Left ventricle myocardium inferior (tissue), 1 donor: ENCODE results near the gene MAP1LC3A. TPM values are rescaled to one million over a fixed set of nuclear protein-coding genes. Genes with fewer than 3 reads are reported as not detected.

ENCODE experiments used
- DNase-seq: peaks from one replicate; pipeline ENCODE4 v3.0.0-alpha.2; 2020
- H3K27ac ChIP-seq: fragments of 200-600 bp; replicated peaks from 2 replicates; pipeline ENCODE4 v1.8.0; 2021
- H3K27me3 ChIP-seq: fragments of 200-600 bp; 2 replicates; pipeline ENCODE4 v1.8.0; 2021; ENCODE audit warnings: low read depth
- H3K36me3 ChIP-seq: fragments of 200-600 bp; 2 replicates; pipeline ENCODE4 v1.8.0; 2021
- H3K4me1 ChIP-seq: fragments of 200-600 bp; 2 replicates; pipeline ENCODE4 v1.8.0; 2021
- H3K4me3 ChIP-seq: fragments of 200-600 bp; 2 replicates; pipeline ENCODE4 v1.8.0; 2021; ENCODE audit warnings: mild to moderate bottlenecking, moderate library complexity
- H3K9me3 ChIP-seq: fragments of 200-600 bp; replicated peaks from 2 replicates; pipeline ENCODE4 v1.8.0; 2021
- intact Hi-C: fragments of 100-400 bp; cut with micrococcal nuclease; formaldehyde crosslinking; loops from one replicate; pipeline ENCODE4 v1.11.0; 2022
- total RNA-seq: library from RNA; stranded (reverse); fragmentation: NEBNext Ultra II Directional; extraction: Animal tissue kit (Norgen Biotek cat#: 25700); gene quantifications from one replicate; pipeline ENCODE4 v1.2.1, GENCODE V29; 2021
- TF ChIP-seq, protein P1 (sequence below): fragments of 200-600 bp; IDR thresholded peaks from 2 replicates; pipeline ENCODE4 v1.8.0; 2021; ENCODE audit warnings: antibody characterized with exemption, mild to moderate bottlenecking, borderline replicate concordance
- donor health status: DM: no; HTN: yes; CAD: no; lungs with severe emphysema.

MAP1LC3A gene
- total RNA-seq, 1 donor from 2014 or later, result 110 TPM

DNA sequence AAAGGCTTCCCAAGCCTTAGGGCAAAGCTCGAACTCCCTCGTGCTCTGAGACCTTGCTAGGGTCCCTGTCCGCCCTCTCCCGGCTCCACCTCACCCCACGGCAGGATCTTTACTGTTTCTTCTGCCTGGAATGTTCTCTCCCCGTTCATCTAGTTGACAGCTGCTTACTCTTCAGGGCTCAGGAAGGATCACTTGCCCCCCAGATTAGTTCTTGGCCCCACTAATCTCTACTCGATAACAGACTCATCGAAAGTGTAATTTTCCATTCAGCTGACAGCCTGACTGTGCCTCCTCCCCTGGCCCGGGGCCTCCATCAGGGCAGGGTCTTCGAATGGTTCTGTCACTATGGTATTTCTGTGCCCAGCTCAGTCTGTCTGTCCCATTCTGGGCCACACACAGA lies 3.1 kb downstream of the MAP1LC3A start:
- Histone ChIP-seq H3K4me3 (no peak overlapping the region), H3K27me3 (no peaks in the 10 kb centered on the region), H3K4me1 (peaks cover 32% of the 10 kb centered on the region), H3K36me3 (peaks cover under 1% of the 10 kb centered on the region), H3K27ac (peak overlapping the region; percentile 23), H3K9me3 (no peaks in the 10 kb centered on the region)
- DNase-seq, result no peak
- intact Hi-C loops, result no loop called here
- TF ChIP-seq, protein P1, sequence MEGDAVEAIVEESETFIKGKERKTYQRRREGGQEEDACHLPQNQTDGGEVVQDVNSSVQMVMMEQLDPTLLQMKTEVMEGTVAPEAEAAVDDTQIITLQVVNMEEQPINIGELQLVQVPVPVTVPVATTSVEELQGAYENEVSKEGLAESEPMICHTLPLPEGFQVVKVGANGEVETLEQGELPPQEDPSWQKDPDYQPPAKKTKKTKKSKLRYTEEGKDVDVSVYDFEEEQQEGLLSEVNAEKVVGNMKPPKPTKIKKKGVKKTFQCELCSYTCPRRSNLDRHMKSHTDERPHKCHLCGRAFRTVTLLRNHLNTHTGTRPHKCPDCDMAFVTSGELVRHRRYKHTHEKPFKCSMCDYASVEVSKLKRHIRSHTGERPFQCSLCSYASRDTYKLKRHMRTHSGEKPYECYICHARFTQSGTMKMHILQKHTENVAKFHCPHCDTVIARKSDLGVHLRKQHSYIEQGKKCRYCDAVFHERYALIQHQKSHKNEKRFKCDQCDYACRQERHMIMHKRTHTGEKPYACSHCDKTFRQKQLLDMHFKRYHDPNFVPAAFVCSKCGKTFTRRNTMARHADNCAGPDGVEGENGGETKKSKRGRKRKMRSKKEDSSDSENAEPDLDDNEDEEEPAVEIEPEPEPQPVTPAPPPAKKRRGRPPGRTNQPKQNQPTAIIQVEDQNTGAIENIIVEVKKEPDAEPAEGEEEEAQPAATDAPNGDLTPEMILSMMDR, result no peak

DNA sequence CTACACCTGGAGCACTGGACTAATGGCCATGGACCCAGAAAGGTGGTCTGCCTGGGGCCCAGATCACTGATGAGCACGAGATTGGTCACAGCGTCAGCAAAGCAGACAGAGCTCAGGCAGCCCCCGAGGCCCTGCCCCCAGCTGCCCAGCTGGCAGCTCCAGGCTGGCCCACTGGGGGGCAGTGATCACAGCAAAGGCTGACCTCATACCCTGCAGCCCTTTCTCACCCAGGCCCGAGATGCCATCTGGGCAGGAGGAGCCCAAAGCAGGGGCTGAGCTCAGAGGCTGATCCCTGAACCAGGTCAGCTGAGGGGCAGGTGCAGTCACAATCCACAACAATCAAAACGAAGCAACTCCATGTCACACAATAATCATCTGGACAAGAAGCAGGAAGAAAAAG lies 4.1 kb downstream of the MAP1LC3A start:
- TF ChIP-seq, protein P1, result peak; percentile 55
- H3K9me3 ChIP-seq, result no peaks in the 10 kb centered on the region
- H3K36me3 ChIP-seq, result peaks cover 6% of the 10 kb centered on the region
- H3K27ac ChIP-seq, result peak overlapping the region; percentile 23
- no peaks in the 10 kb centered on the region for H3K27me3 ChIP-seq
- intact Hi-C loops, result no loop called here
- no peak overlapping the region for H3K4me3 ChIP-seq
- DNase-seq, result no peak
- H3K4me1 ChIP-seq, result peaks cover 29% of the 10 kb centered on the region

DNA sequence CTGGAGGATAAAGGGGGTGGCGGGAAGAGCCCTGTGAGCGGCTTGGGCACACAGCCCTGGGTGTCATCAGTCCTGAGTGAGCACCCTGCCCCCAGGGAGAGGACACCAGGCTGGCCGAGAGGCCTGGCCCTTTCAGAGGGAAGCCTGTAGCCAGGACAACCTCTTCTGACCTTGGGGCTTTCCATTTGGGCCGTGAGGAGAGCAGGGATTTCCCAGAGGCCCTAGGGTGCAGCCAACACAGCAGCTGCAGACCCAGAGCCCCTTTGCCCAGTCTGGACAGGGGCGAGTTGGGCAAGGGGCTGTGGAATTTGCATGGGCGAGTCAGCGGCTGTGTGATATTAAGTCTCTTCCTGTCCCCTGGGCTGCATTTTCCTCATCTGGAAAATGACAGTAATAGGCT lies 6.3 kb downstream of the MAP1LC3A start:
- Histone ChIP-seq H3K4me3 (no peak overlapping the region), H3K27me3 (no peaks in the 10 kb centered on the region), H3K27ac (peak overlapping the region; percentile 31), H3K4me1 (peaks cover 10% of the 10 kb centered on the region), H3K36me3 (peaks cover 18% of the 10 kb centered on the region), H3K9me3 (no peaks in the 10 kb centered on the region)
- no peak for DNase-seq
- TF ChIP-seq, protein P1, result no peak
- intact Hi-C loops, result no loop called here

DNA sequence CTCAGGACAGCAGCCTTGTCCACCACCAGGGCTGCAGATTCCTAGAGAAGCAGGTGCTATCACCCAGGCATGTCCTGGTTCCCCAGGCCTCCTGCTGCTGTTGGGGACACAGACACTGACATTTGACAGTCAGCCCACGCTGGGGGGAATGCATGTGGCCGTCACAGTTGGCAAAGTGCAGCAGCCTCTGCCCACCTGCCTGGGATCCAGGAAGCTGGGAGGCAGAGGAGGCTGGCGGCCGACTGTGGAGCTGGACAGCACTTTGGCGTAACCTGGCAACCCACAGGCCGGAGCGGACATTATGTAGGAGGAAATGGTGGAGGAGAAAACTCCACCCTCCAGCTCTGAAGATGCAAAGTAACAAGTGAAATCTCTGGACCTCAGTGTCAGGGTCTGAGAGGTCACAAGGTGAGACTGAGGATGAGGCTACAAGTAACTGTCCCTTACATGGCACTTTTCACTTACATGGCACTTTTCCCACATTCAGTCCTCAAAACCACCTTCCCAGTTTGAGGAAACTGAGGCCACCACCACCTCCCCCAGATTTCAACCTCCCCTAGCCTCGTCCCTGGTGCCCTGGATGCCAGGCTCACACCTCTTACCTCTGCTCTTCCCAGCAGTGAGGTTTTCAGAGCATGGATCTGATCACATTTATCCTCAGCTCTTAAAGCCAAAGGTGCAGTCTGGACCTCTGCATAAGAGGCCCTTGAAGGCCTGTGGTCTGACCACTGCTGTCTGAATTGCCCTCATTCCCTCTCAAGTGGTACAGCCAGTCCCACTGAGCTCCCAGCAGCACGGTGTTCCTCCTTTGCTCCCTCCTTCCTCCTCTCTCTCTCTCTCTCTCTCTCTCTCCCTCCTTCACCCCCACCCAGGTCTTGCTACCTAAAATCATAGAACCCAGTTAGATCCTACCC lies 8.7 kb downstream of the MAP1LC3A start:
- Histone ChIP-seq H3K9me3 (no peaks in the 10 kb centered on the region), H3K27ac (no peak overlapping the region), H3K27me3 (no peaks in the 10 kb centered on the region), H3K4me3 (no peak overlapping the region), H3K4me1 (peaks cover 13% of the 10 kb centered on the region), H3K36me3 (peaks cover 34% of the 10 kb centered on the region)
- intact Hi-C loops, result no loop called here
- TF ChIP-seq, protein P1, result no peak
- no peak for DNase-seq

DNA sequence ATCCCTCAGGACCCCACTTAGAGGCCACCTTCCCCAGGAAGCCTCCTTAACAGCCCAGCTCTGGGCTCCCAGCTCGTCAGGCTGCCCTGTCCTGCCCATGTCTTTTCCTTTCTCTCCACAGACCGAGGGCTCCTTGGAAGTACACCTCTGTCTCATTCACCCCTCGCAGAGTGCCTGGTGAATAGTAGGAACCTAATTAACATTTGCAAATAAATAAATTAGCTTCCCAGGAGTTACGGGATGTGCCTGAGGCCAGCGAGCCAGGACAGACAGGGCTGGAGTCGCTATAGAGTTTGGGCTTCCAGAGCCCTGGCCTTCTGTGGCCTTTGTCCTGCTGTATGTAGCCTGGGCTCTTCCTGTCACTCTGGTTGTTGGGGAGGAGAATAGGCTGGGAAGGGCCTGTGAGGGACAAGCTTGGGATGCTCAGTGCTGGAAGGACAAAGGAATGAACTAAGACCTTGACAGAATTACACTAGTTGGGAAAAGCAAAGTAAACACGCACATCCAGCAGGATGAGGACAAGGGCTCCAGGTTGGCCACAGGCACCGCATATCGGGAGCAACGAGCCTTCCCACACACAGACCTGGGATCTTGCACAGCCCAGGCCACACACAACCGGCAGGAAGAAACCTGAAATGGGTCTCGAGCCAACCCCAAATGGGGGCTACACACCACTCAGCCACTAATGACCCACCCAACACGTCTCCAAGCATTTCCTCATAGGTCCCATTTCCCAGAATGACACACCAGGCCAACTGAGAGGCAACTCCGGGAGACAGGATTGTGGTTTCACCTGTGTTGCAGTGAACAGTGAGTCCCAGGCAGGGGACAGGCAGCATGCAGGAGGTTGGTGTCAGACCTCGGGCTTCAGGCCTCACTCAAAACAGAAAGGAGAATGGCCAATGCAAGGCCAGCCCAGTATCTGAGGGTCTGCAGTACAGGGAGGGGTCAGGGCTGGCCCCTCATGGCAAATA lies 9.7 kb downstream of the MAP1LC3A start:
- intact Hi-C loops, result no loop called here
- H3K4me3 ChIP-seq, result no peak overlapping the region
- H3K9me3 ChIP-seq, result no peaks in the 10 kb centered on the region
- H3K27me3 ChIP-seq, result no peaks in the 10 kb centered on the region
- peaks cover 13% of the 10 kb centered on the region for H3K4me1 ChIP-seq
- DNase-seq, result no peak
- peaks cover 41% of the 10 kb centered on the region for H3K36me3 ChIP-seq
- TF ChIP-seq, protein P1, result no peak
- no peak overlapping the region for H3K27ac ChIP-seq
